ENCODE measurements around the gene CACNG6. TPM values are rescaled to one million over a fixed set of nuclear protein-coding genes. Genes with fewer than 3 reads are reported as not detected.

The CACNG6 gene
- total RNA-seq, 5 donors from 2014 or later (not counting 1 experiment from before 2014, with no cell fraction given), result not detected

GRCh38 chr19:54009440-54009839, 18.0 kb downstream of the CACNG6 start:
- H3K9me3 ChIP-seq, result no peaks in the 10 kb centered on the region
- Mint-ChIP-seq H3K36me3 (no peaks in the 10 kb centered on the region), H3K4me1 (no peaks in the 10 kb centered on the region), H3K27ac (no peak overlapping the region), H3K27me3 (peaks cover 25 to 35% of the 10 kb centered on the region in 2 donors), H3K9me3 (no peaks in the 10 kb centered on the region), H3K4me3 (no peak overlapping the region)
- DNase-seq (no peak), ATAC-seq (replicated peaks in 1 of 4) (no peak)
- ChIA-PET POLR2A (interaction anchor here in 1 of 2 donors (0.6 kb wide), 1 partner anchor 154 kb away, joined by 4 read pairs; no protein-coding TSS in a partner anchor), CTCF (interaction anchor here in 1 of 2 donors (0.6 kb wide), 1 partner anchor 16 kb away, joined by 3 read pairs; no protein-coding TSS in a partner anchor)
- peaks cover 2 to 32% of the 10 kb centered on the region in 2 experiments for H3K27me3 ChIP-seq (replicated peaks in 1 of 2; ENCODE audit: control insufficient read depth in 2 of 2, extremely low read depth in 1 of 2, insufficient read depth in 2 of 2, low read length in 1 of 2)
- H3K27ac ChIP-seq (ENCODE audit: low read length), result no peak overlapping the region
- no peaks in the 10 kb centered on the region for H3K4me1 ChIP-seq (ENCODE audit: control insufficient read depth in 1 of 2, extremely low read depth in 1 of 2, insufficient read depth in 2 of 2, low read length in 2 of 2)
- 92% methylated on average over 5 of the region's 8 CpGs for WGBS (ENCODE audit: insufficient coverage)
- H3K36me3 ChIP-seq (ENCODE audit: control insufficient read depth in 2 of 2, extremely low read depth in 1 of 2, insufficient read depth in 1 of 2, low read length in 1 of 2), result no peaks in the 10 kb centered on the region
- no peak overlapping the region for H3K4me3 ChIP-seq (ENCODE audit: control insufficient read depth in 1 of 2, extremely low read depth in 1 of 2, low read length in 1 of 2)

GRCh38 chr19:54010474-54010873, 19.0 kb downstream of the CACNG6 start:
- H3K27me3 Mint-ChIP-seq, result peaks cover 33 to 40% of the 10 kb centered on the region in 2 donors
- H3K9me3 ChIP-seq, result no peaks in the 10 kb centered on the region
- no peaks in the 10 kb centered on the region for H3K9me3 Mint-ChIP-seq
- ChIA-PET CTCF (no interaction called here), POLR2A (no interaction called here)
- H3K27me3 ChIP-seq (replicated peaks in 1 of 2; ENCODE audit: control insufficient read depth in 2 of 2, extremely low read depth in 1 of 2, insufficient read depth in 2 of 2, low read length in 1 of 2), result peaks cover 2 to 36% of the 10 kb centered on the region in 2 experiments
- no peak overlapping the region for H3K27ac Mint-ChIP-seq
- H3K4me1 ChIP-seq (ENCODE audit: control insufficient read depth in 1 of 2, extremely low read depth in 1 of 2, insufficient read depth in 2 of 2, low read length in 2 of 2), result no peaks in the 10 kb centered on the region
- no peak overlapping the region for H3K4me3 ChIP-seq (ENCODE audit: control insufficient read depth in 1 of 2, extremely low read depth in 1 of 2, low read length in 1 of 2)
- no CpG with 5 or more reads among the region's 6 CpGs for WGBS (ENCODE audit: insufficient coverage)
- H3K4me1 Mint-ChIP-seq, result no peaks in the 10 kb centered on the region
- DNase-seq, result no peak
- H3K4me3 Mint-ChIP-seq, result no peak overlapping the region
- H3K27ac ChIP-seq (ENCODE audit: low read length), result no peak overlapping the region
- H3K36me3 ChIP-seq (ENCODE audit: control insufficient read depth in 2 of 2, extremely low read depth in 1 of 2, insufficient read depth in 1 of 2, low read length in 1 of 2), result no peaks in the 10 kb centered on the region
- no peak for ATAC-seq (replicated peaks in 1 of 4)
- no peaks in the 10 kb centered on the region for H3K36me3 Mint-ChIP-seq

- DNase-seq (no peak), ATAC-seq (replicated peaks in 1 of 4) (no peak)
- peaks cover 2 to 44% of the 10 kb centered on the region in 2 experiments for H3K27me3 ChIP-seq (replicated peaks in 1 of 2; ENCODE audit: control insufficient read depth in 2 of 2, extremely low read depth in 1 of 2, insufficient read depth in 2 of 2, low read length in 1 of 2)
- Mint-ChIP-seq H3K36me3 (no peaks in the 10 kb centered on the region), H3K4me1 (no peaks in the 10 kb centered on the region), H3K27ac (no peak overlapping the region), H3K27me3 (peaks cover 38 to 49% of the 10 kb centered on the region in 2 donors), H3K4me3 (no peak overlapping the region), H3K9me3 (no peaks in the 10 kb centered on the region)
- no peaks in the 10 kb centered on the region for H3K36me3 ChIP-seq (ENCODE audit: control insufficient read depth in 2 of 2, extremely low read depth in 1 of 2, insufficient read depth in 1 of 2, low read length in 1 of 2)
- no peaks in the 10 kb centered on the region for H3K9me3 ChIP-seq
- ChIA-PET CTCF (no interaction called here), POLR2A (no interaction called here)
- 57% methylated on average over 30 of the region's 36 CpGs for WGBS (ENCODE audit: insufficient coverage)
- no peak overlapping the region for H3K27ac ChIP-seq (ENCODE audit: low read length)
- no peak overlapping the region for H3K4me3 ChIP-seq (ENCODE audit: control insufficient read depth in 1 of 2, extremely low read depth in 1 of 2, low read length in 1 of 2)
- H3K4me1 ChIP-seq (ENCODE audit: control insufficient read depth in 1 of 2, extremely low read depth in 1 of 2, insufficient read depth in 2 of 2, low read length in 2 of 2), result no peaks in the 10 kb centered on the region
Measured at GRCh38 chr19:54011507-54012211, 20.2 kb downstream of the CACNG6 start.

GRCh38 chr19:54013866-54014265, 22.4 kb downstream of the CACNG6 start:
- no peaks in the 10 kb centered on the region for H3K36me3 Mint-ChIP-seq
- WGBS (ENCODE audit: insufficient coverage), result 81% methylated on average over 4 of the region's 8 CpGs
- peaks cover 2 to 37% of the 10 kb centered on the region in 2 experiments for H3K27me3 ChIP-seq (replicated peaks in 1 of 2; ENCODE audit: control insufficient read depth in 2 of 2, extremely low read depth in 1 of 2, insufficient read depth in 2 of 2, low read length in 1 of 2)
- H3K27me3 Mint-ChIP-seq, result peaks cover 32 to 41% of the 10 kb centered on the region in 2 donors
- no peak overlapping the region for H3K27ac Mint-ChIP-seq
- no peaks in the 10 kb centered on the region for H3K36me3 ChIP-seq (ENCODE audit: control insufficient read depth in 2 of 2, extremely low read depth in 1 of 2, insufficient read depth in 1 of 2, low read length in 1 of 2)
- no peak for DNase-seq
- no peak overlapping the region for H3K4me3 ChIP-seq (ENCODE audit: control insufficient read depth in 1 of 2, extremely low read depth in 1 of 2, low read length in 1 of 2)
- CTCF ChIA-PET, result no interaction called here
- ATAC-seq (replicated peaks in 1 of 4), result no peak
- H3K27ac ChIP-seq (ENCODE audit: low read length), result no peak overlapping the region
- POLR2A ChIA-PET, result no interaction called here
- no peaks in the 10 kb centered on the region for H3K9me3 ChIP-seq
- H3K9me3 Mint-ChIP-seq, result no peaks in the 10 kb centered on the region
- H3K4me3 Mint-ChIP-seq, result no peak overlapping the region
- no peaks in the 10 kb centered on the region for H3K4me1 Mint-ChIP-seq
- H3K4me1 ChIP-seq (ENCODE audit: control insufficient read depth in 1 of 2, extremely low read depth in 1 of 2, insufficient read depth in 2 of 2, low read length in 2 of 2), result no peaks in the 10 kb centered on the region

- DNase-seq (no peak), ATAC-seq (replicated peaks in 1 of 4) (no peak)
- H3K36me3 Mint-ChIP-seq, result no peaks in the 10 kb centered on the region
- Histone ChIP-seq H3K4me3 (ENCODE audit: control insufficient read depth in 1 of 2, extremely low read depth in 1 of 2, low read length in 1 of 2) (no peak overlapping the region), H3K27me3 (replicated peaks in 1 of 2; ENCODE audit: control insufficient read depth in 2 of 2, extremely low read depth in 1 of 2, insufficient read depth in 2 of 2, low read length in 1 of 2) (peaks cover 2 to 33% of the 10 kb centered on the region in 2 experiments), H3K27ac (ENCODE audit: low read length) (no peak overlapping the region), H3K36me3 (ENCODE audit: control insufficient read depth in 2 of 2, extremely low read depth in 1 of 2, insufficient read depth in 1 of 2, low read length in 1 of 2) (no peaks in the 10 kb centered on the region), H3K9me3 (no peaks in the 10 kb centered on the region), H3K4me1 (ENCODE audit: control insufficient read depth in 1 of 2, extremely low read depth in 1 of 2, insufficient read depth in 2 of 2, low read length in 2 of 2) (no peaks in the 10 kb centered on the region)
- 52% methylated on average over 16 of the region's 19 CpGs for WGBS (ENCODE audit: insufficient coverage)
- H3K27ac Mint-ChIP-seq, result no peak overlapping the region
- peaks cover 32 to 40% of the 10 kb centered on the region in 2 donors for H3K27me3 Mint-ChIP-seq
- no peaks in the 10 kb centered on the region for H3K4me1 Mint-ChIP-seq
- ChIA-PET POLR2A (no interaction called here), CTCF (no interaction called here)
- no peak overlapping the region for H3K4me3 Mint-ChIP-seq
- no peaks in the 10 kb centered on the region for H3K9me3 Mint-ChIP-seq
Measured at GRCh38 chr19:54014920-54015560, 23.6 kb downstream of the CACNG6 start.

GRCh38 chr19:54017261-54017660, 25.8 kb downstream of the CACNG6 start:
- Histone ChIP-seq H3K9me3 (no peaks in the 10 kb centered on the region), H3K27me3 (replicated peaks in 1 of 2; ENCODE audit: control insufficient read depth in 2 of 2, extremely low read depth in 1 of 2, insufficient read depth in 2 of 2, low read length in 1 of 2) (peaks cover 0 to 42% of the 10 kb centered on the region in 2 experiments), H3K27ac (ENCODE audit: low read length) (no peak overlapping the region), H3K4me1 (ENCODE audit: control insufficient read depth in 1 of 2, extremely low read depth in 1 of 2, insufficient read depth in 2 of 2, low read length in 2 of 2) (no peaks in the 10 kb centered on the region), H3K4me3 (ENCODE audit: control insufficient read depth in 1 of 2, extremely low read depth in 1 of 2, low read length in 1 of 2) (no peak overlapping the region), H3K36me3 (ENCODE audit: control insufficient read depth in 2 of 2, extremely low read depth in 1 of 2, insufficient read depth in 1 of 2, low read length in 1 of 2) (no peaks in the 10 kb centered on the region)
- Mint-ChIP-seq H3K27me3 (peaks cover 31 to 43% of the 10 kb centered on the region in 2 donors), H3K27ac (no peak overlapping the region), H3K4me3 (no peak overlapping the region), H3K36me3 (no peaks in the 10 kb centered on the region), H3K4me1 (no peaks in the 10 kb centered on the region), H3K9me3 (no peaks in the 10 kb centered on the region)
- WGBS (ENCODE audit: insufficient coverage), result 86% methylated on average over 2 of the region's 4 CpGs
- CTCF ChIA-PET, result interaction anchor here in 1 of 2 donors (0.8 kb wide), 1 partner anchor 40 kb away, joined by 3 read pairs; no protein-coding TSS in a partner anchor
- DNase-seq (no peak), ATAC-seq (replicated peaks in 1 of 4) (no peak)
- POLR2A ChIA-PET, result interaction anchor here in 1 of 2 donors (0.6 kb wide), 1 partner anchor 442 kb away, joined by 4 read pairs; no protein-coding TSS in a partner anchor

All from T-cell (primary cell).